ENCODE measurements around the gene NDRG3.

NDRG3 gene

DNA sequence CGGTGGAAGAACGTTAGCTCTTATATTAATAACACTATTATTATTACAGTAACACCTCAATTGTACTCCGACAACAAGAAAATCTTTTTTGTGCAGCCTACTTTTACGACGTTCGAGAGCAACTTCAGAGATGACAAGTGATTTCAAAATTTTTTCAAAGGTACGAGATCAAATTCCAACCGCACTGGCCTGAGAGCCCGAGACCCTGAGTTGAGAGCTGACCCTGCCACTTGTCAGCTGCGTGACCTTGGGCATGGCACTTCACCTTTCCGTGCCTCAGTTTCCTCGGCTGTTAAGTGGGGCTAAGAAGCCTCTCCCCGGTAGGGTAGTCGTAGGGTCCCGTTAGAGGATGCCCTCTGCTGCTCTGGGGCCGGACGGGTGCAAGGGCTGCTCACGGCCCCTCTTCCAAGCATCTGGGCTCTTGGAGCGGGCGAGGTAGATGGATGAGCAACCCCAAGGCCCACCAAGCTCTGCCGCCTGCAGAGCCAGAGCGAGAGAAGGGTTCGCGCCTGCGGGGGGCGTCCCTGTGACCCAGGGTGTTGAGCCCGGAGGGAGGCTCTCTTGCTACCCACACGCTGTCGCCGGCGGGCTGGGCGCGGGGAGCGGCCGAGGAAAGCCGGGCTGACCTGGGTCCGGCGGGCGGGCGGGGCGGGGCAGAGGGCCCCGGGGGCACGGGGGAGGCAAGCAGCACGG lies 510 bp downstream of the NDRG3 start:
- no peak for DNase-seq (ENCODE audit: low read depth)
- peak overlapping the region; percentile 77 for H3K4me3 ChIP-seq (replicated peaks; ENCODE audit: low read depth, low read length)
- TF ChIP-seq, protein P1, sequence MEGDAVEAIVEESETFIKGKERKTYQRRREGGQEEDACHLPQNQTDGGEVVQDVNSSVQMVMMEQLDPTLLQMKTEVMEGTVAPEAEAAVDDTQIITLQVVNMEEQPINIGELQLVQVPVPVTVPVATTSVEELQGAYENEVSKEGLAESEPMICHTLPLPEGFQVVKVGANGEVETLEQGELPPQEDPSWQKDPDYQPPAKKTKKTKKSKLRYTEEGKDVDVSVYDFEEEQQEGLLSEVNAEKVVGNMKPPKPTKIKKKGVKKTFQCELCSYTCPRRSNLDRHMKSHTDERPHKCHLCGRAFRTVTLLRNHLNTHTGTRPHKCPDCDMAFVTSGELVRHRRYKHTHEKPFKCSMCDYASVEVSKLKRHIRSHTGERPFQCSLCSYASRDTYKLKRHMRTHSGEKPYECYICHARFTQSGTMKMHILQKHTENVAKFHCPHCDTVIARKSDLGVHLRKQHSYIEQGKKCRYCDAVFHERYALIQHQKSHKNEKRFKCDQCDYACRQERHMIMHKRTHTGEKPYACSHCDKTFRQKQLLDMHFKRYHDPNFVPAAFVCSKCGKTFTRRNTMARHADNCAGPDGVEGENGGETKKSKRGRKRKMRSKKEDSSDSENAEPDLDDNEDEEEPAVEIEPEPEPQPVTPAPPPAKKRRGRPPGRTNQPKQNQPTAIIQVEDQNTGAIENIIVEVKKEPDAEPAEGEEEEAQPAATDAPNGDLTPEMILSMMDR (IDR thresholded peaks at IDR 0.05; ENCODE audit: low read length, missing control alignments), result no peak

DNA sequence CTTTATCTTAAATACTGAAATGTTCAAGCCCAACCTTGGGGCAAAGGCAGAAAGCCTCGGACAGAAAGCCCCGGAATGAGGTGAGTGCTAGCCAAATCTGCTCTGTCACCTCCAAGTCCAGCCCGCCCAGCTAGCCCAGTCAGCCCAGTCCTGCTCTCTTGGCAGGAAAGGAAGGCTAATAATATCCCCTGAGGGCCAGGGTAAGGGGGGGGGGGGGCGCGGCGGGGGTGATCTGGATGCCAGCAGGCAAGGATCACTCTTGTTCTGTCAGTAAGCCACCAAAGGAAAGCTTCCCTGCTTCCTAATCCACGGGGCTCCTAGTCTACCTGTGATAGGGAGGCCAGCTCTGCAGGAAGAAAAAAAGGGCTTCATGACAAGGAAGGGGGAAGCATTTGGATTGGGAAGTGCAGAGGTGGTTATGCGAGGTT lies 1.1 kb downstream of the NDRG3 start:
- DNase-seq (ENCODE audit: low read depth), result peak; percentile 30
- H3K4me3 ChIP-seq (replicated peaks; ENCODE audit: low read depth, low read length), result peak overlapping the region; percentile 77
- TF ChIP-seq, protein P1 (IDR thresholded peaks at IDR 0.05; ENCODE audit: low read length, missing control alignments), result no peak

- no peak for DNase-seq (ENCODE audit: low read depth)
- no peak overlapping the region for H3K4me3 ChIP-seq (replicated peaks; ENCODE audit: low read depth, low read length)
- TF ChIP-seq, protein P1 (IDR thresholded peaks at IDR 0.05; ENCODE audit: low read length, missing control alignments), result no peak
These were observed 1.6 kb downstream of the NDRG3 start for GRCh38 chr20:36744243-36744642.

- TF ChIP-seq, protein P1 (IDR thresholded peaks at IDR 0.05; ENCODE audit: low read length, missing control alignments), result no peak
- DNase-seq (ENCODE audit: low read depth), result no peak
- H3K4me3 ChIP-seq (replicated peaks; ENCODE audit: low read depth, low read length), result no peak overlapping the region
These were observed 3.3 kb downstream of the NDRG3 start for GRCh38 chr20:36742558-36742957.

DNA sequence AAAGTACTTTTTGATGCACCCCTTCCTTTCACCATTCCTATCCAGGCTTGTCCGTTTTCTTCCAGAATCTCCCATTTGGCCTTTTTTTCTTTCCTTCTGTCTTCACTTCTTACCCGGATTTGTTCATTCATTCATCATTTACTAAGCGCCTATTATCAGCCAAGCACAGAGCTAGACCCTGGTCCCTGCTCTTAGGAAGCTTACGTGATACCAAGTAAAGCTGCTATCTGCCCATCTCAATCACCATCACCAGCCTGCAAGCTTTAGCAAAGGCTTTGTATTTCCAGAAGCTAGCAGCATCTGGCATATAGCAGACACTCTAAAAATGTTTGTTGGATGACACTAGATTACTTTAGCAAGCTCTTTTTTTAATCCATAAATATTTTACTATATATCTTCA lies 4.8 kb downstream of the NDRG3 start:
- H3K4me3 ChIP-seq (replicated peaks; ENCODE audit: low read depth, low read length), result no peak overlapping the region
- TF ChIP-seq, protein P1 (IDR thresholded peaks at IDR 0.05; ENCODE audit: low read length, missing control alignments), result no peak
- no peak for DNase-seq (ENCODE audit: low read depth)

DNA sequence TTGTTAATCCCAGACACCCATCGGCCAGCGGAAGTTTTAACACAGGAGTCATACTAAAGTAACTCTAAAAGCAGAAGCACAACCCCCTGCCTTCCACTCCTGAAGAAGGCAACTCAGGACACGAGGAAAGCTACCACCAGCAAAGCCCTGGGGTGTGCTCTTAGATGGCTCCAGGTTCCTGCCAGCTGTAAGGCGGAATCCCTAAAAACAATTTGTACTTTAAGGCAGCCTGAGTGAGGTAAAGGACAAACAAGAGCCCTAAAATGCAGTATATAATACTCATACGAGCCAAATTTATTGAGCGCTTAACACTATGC lies 8.7 kb downstream of the NDRG3 start:
- no peak for DNase-seq (ENCODE audit: low read depth)

More for the DNA sequence above, 8.7 kb downstream of the NDRG3 start:
- TF ChIP-seq, protein P1 (IDR thresholded peaks at IDR 0.05; ENCODE audit: low read length, missing control alignments), result no peak
- H3K4me3 ChIP-seq (replicated peaks; ENCODE audit: low read depth, low read length), result no peak overlapping the region

All from fibroblast of pulmonary artery (primary cell).